GM13977 (cell line): ENCODE results near the gene SOD3.

Source experiments
- DNase-seq: peaks from one replicate; pipeline ENCODE4 v3.0.0; 2012; ENCODE audit warnings: low spot score
- CTCF ChIP-seq: IDR thresholded peaks from 2 replicates; pipeline ENCODE4 v1.5.1; 2012; ENCODE audit warnings: mild to moderate bottlenecking, control low read depth; ENCODE audit not compliant: insufficient read depth; ENCODE audit errors: extremely low read depth, missing control alignments
- in situ Hi-C: fragments of 300-500 bp; cut with MboI; formaldehyde crosslinking; loops from one replicate; pipeline ENCODE4 v1.12.0; 2022; ENCODE audit warnings: low sequenced_read_pairs, low pct_unique_long_range_greater_than_20kb, mixed read lengths, inconsistent platforms; ENCODE audit not compliant: unreplicated experiment

Gene SOD3

GRCh38 chr4:24806206-24806990 lies 11.0 kb downstream of the SOD3 start:
- in situ Hi-C loops = no loop called here
- no peak for DNase-seq
- no peak for TF ChIP-seq CTCF

DNA sequence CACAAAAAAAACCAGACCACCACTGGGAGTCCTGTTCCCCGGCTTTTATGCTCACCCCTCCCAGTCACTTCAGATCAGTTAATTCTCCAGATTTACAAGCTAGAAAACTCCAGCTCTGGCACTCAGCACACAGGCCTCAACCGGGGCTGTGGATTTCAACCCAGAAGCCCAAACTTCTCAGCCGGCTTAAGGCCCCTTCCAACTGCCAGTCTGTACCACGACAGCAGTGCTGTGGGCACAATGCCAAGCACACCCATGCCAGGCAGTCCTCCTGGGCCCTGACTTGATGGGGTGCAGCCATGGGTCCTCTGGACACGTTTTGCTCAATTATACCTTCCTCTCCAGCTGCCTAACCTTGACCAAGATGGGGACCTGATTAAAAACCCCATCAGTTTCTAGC lies 12.2 kb downstream of the SOD3 start:
- DNase-seq = no peak
- in situ Hi-C loops = no loop called here
- TF ChIP-seq CTCF = no peak

- no peak for TF ChIP-seq CTCF
- in situ Hi-C loops = no loop called here
- no peak for DNase-seq
These were observed 12.9 kb downstream of the SOD3 start for GRCh38 chr4:24808261-24808660.

- in situ Hi-C loops = no loop called here
- no peak for TF ChIP-seq CTCF
- no peak for DNase-seq
These were observed 13.6 kb downstream of the SOD3 start for GRCh38 chr4:24808955-24809354.

GRCh38 chr4:24809376-24809775 lies 14.0 kb downstream of the SOD3 start:
- TF ChIP-seq CTCF = peak; percentile 13
- no peak for DNase-seq
- in situ Hi-C loops = no loop called here

DNA sequence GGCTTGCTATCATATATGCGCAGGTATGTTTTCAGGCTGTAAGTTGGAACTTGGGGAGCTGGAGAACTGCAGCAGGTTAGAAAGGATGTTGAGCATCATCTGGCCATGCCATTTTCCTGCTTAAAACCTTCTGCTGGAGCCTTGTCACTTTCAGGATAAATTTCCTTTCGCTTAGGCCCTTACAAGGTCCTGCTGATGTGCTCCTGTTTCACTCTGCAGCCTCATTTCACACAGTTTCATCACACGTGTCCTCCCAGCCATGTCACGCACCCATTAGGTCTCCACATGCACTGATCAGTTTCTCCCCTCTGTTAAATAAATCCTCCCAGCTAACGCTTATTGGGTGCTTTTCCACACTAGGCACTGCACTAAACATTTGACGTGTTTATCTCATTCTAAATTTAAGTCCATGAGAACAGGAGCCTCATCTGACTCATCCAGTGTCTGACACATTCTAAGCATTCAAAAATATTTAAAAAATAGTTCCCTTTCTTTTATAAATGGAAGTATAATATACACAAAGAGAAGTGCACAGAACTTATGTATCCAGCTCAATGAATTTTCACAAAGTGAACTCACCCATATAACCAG lies 14.5 kb downstream of the SOD3 start:
- in situ Hi-C loops = no loop called here
- no peak for TF ChIP-seq CTCF
- DNase-seq = no peak
